ENCODE data around the gene FGFR3.
"Not testable (repeated sequence)": the region's sequence is repeated elsewhere in the genome, so short reads cannot be mapped to it uniquely, and the experiment has no call there.

The FGFR3 gene

DNA sequence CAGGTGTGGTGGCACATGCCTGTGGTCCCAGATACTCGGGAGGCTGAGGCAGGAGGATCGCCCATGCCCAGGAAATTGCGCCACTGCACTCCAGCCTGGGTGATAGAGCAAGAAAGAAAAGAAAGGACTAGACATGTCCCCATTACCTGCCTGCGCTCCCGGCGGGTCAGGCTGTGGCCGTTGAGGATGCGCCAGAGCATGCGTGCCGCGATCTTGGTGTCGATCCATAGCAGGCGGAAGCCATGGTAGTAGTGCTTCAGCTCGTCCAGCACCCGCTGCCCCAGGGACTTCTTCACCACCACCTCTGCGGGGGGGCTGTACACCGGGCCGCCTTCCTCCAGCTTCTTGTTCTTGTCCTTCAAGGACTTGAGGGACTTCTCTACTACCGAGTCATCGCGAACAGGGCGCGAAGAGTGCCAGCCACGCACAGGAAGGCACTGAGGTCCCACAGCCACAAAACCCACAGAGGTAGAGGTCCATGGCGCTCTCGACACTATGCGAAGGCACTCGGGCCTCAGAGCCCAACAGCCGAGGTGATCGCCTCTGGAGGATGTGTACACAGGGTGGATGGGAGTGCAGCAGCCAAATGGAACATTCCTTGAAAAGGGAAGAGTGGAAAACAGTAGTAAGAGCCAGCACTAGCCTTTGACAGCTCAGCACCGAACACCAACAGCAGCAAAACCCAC lies 48.3 kb downstream of the FGFR3 start:
- no peak for DNase-seq (ENCODE audit: low spot score)
- TF ChIP-seq, protein P1, sequence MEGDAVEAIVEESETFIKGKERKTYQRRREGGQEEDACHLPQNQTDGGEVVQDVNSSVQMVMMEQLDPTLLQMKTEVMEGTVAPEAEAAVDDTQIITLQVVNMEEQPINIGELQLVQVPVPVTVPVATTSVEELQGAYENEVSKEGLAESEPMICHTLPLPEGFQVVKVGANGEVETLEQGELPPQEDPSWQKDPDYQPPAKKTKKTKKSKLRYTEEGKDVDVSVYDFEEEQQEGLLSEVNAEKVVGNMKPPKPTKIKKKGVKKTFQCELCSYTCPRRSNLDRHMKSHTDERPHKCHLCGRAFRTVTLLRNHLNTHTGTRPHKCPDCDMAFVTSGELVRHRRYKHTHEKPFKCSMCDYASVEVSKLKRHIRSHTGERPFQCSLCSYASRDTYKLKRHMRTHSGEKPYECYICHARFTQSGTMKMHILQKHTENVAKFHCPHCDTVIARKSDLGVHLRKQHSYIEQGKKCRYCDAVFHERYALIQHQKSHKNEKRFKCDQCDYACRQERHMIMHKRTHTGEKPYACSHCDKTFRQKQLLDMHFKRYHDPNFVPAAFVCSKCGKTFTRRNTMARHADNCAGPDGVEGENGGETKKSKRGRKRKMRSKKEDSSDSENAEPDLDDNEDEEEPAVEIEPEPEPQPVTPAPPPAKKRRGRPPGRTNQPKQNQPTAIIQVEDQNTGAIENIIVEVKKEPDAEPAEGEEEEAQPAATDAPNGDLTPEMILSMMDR (IDR thresholded peaks at IDR 0.05; ENCODE audit: extremely low read depth, missing control alignments) = no peak

DNA sequence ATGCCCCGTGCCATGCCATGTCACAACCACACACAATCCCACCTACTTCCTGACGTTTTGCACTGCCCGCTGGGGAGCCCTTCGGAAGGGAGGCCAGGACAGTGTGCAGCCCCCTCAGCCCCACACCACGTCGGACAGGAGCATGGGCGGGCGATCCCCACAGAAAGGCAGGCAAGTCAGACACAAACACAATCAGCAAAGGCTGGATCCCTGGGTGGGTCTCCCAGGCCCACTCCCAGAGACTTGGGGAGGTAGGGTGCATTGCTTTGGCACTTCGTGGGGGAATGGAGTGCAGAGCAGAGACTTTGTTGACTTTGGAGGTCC lies 48.8 kb downstream of the FGFR3 start:
- TF ChIP-seq, protein P1 (IDR thresholded peaks at IDR 0.05; ENCODE audit: extremely low read depth, missing control alignments) = no peak
- no peak for DNase-seq (ENCODE audit: low spot score)

DNA sequence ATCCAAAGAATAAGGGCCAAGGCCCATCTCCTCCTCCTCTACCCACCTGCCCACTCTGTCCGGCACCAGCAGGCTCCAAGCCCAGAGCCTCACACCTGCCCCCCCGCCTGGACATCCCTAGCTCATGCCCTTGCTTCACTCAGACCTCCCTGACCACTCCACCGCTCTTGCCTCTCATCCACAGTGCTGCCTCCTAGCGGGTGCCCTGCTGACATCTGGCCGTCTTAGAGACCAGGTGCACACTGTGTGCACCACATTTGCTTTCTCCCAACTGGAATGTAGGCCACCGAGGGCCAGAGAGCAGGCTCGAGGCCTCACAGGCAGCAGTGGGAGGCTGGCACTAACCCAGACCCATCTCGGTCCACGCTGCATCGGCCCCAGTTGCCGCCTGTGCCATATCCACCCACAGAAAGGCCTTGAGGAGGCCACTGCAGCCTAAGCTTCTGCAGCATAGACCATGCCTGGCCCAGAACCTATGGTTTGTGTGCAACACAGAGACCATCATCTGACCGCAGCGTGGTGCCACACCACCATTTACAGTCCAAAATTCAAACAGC lies 49.3 kb downstream of the FGFR3 start:
- TF ChIP-seq, protein P1 (IDR thresholded peaks at IDR 0.05; ENCODE audit: extremely low read depth, missing control alignments) = no peak
- no peak for DNase-seq (ENCODE audit: low spot score)

DNA sequence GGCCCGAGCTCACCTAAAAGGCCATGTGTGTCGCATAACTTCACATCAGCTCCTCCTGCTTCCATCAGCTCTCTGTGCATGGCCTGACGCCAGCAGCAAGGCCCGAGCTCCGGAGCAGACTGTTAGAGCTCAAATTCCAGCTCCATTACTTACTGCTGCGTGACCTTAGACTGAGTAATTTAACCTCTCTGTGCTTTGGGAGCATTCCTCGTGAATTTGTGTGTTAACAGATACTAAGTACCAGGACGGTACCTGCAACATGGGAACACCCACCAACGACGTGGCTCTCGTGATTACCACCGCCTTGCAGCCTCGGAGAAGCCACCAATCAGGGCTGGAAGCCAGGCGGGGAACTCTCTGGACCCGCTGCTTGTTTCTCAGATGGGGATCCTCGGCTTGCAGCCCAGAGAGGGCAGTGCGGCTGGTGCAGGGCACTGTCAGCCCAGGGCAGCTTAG lies 49.9 kb downstream of the FGFR3 start:
- no peak for DNase-seq (ENCODE audit: low spot score)
- TF ChIP-seq, protein P1 (IDR thresholded peaks at IDR 0.05; ENCODE audit: extremely low read depth, missing control alignments) = no peak

DNA sequence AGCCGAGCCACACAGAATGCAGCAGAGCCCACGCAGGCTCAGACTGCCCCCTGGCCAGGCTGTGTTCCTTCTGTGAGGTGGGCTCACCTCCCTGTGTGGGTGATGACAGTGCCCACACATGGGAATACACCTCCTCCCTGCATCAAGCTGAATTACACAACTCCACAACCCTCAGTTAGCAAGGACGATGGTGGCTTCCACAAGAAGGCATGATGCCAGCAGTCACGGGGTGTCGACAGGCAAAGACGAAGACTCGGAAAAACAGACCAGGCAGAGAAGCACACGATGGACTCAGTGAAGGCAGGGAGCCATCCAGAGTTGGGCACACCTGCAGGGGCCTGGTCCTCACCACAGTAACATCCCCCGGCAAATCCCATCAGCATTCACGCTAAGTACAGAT lies 50.8 kb downstream of the FGFR3 start:
- no peak for DNase-seq (ENCODE audit: low spot score)

DNA sequence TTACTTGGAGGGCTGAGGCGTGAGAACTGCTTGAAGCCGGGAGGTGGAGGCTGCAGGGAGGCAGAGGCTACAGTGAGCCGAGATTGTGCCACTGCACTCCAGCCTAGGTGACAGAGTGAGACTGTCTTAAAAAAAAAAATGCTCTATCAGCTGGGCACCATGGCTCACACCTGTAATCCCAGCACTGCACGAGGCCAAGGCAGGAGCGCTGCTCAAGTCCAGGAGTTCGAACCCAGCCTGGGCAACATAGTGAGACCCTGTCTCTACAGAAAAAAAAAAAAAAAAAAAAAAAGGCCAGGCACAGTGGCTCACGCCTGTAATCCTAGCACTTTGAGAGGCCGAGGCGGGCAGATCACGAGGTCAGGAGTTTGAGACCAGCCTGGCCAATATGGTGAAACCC lies 51.5 kb downstream of the FGFR3 start:
- not testable (repeated sequence) for DNase-seq (ENCODE audit: low spot score)

More for the DNA sequence above, 50.8 kb downstream of the FGFR3 start:
- TF ChIP-seq, protein P1 (IDR thresholded peaks at IDR 0.05; ENCODE audit: extremely low read depth, missing control alignments) = no peak

DNA sequence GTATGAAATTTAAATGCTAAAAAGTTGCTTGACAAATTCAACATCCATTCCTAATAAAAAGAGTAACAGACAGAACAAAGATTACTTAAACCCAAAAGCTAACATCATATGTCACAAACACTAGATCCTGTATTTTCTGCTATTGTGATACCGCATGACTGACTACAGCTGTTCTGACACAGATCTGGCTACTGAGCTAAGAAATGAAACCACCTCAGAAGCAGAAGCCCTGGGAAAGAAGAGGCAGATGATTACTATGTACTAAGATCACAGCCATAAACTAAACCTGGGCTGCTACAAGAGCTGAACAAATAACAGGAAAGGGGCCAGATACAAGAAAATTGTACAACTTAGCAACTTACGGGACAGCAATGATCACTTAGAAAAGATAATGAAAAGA lies 53.5 kb downstream of the FGFR3 start:
- no peak for DNase-seq (ENCODE audit: low spot score)
- TF ChIP-seq, protein P1 (IDR thresholded peaks at IDR 0.05; ENCODE audit: extremely low read depth, missing control alignments) = no peak

DNA sequence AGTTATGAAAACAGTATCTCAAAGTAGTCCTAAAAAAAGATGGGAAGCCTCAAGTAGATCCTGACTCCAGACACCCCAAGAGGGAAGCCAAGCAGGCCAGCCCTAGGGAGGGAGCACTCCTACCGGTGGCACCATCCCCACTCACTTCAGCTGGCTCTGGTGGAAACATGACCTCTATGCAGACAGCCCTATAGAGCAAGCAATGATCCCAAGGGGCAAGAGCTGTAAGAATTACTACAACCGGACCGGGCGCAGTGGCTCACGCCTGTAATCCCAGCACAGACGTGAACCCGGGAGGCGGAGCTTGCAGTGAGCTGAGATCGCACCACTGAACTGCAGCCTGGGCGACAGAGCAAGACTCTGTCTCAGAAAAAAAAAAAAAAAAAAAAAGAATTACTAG lies 57.2 kb downstream of the FGFR3 start:
- TF ChIP-seq, protein P1 (IDR thresholded peaks at IDR 0.05; ENCODE audit: extremely low read depth, missing control alignments) = no peak
- DNase-seq (ENCODE audit: low spot score) = no peak
